Neutrophil (primary cell): Measurements from ENCODE around the gene PPP1R27.

Source experiments
- H3K27ac ChIP-seq: fragments of 200-600 bp; sonication (generic); 2 replicates; pipeline ENCODE4 v1.5.1; 2016; ENCODE audit warnings: mild to moderate bottlenecking, moderate library complexity
- H3K27me3 ChIP-seq: fragments of 200-600 bp; sonication (generic); 2 replicates; pipeline ENCODE4 v1.6.0; 2016; ENCODE audit warnings: mild to moderate bottlenecking
- H3K36me3 ChIP-seq: fragments of 200-600 bp; sonication (generic); 2 replicates; pipeline ENCODE4 v1.5.1; 2017
- H3K4me1 ChIP-seq, 2 experiments: fragments of 200-600 bp in 1 of 2; sonication (generic) in 1 of 2; 1 replicate in 1 of 2; 2 replicates in 1 of 2; pipeline versions ENCODE4 v1.5.1 to v1.6.1; 2013 to 2016; ENCODE audit warnings: low read depth in 1 of 2, low read length in 1 of 2, mild to moderate bottlenecking in 1 of 2, moderate library complexity in 1 of 2; ENCODE audit not compliant: control insufficient read depth in 1 of 2, insufficient read depth in 1 of 2
- H3K4me3 ChIP-seq, 2 experiments: fragments of 200-600 bp in 1 of 2; sonication (generic) in 1 of 2; 1 replicate in 1 of 2; 2 replicates in 1 of 2; pipeline ENCODE4 v1.5.1; 2013 to 2016; ENCODE audit warnings: low read depth in 1 of 2, low read length in 1 of 2, mild to moderate bottlenecking in 1 of 2, moderate library complexity in 1 of 2
- H3K9me3 ChIP-seq: fragments of 200-600 bp; sonication (generic); 2 replicates; pipeline ENCODE4 v1.5.1; 2016
- CTCF ChIP-seq: fragments of 200-600 bp; sonication (generic); IDR thresholded peaks from 2 replicates; pipeline ENCODE4 v1.5.1; 2016; ENCODE audit warnings: antibody characterized with exemption

Gene PPP1R27

GRCh38 chr17:81868674-81869220, 33.9 kb upstream of the PPP1R27 start:
- no peaks in the 10 kb centered on the region for H3K9me3 ChIP-seq
- no peak for TF ChIP-seq CTCF
- no peaks in the 10 kb centered on the region for H3K27me3 ChIP-seq
- peaks cover 34% of the 10 kb centered on the region for H3K36me3 ChIP-seq
- H3K4me3 ChIP-seq: no peak overlapping the region
- peak overlapping the region; percentile 96 for H3K27ac ChIP-seq
- H3K4me1 ChIP-seq: peaks cover 42 to 63% of the 10 kb centered on the region in 2 experiments

- TF ChIP-seq CTCF: no peak
- peaks cover 34% of the 10 kb centered on the region for H3K36me3 ChIP-seq
- H3K9me3 ChIP-seq: no peaks in the 10 kb centered on the region
- peaks cover 48 to 70% of the 10 kb centered on the region in 2 experiments for H3K4me1 ChIP-seq
- H3K4me3 ChIP-seq: no peak overlapping the region
- H3K27ac ChIP-seq: peak overlapping the region; percentile 96
- no peaks in the 10 kb centered on the region for H3K27me3 ChIP-seq
Observed at GRCh38 chr17:81867991-81868673, 33.3 kb upstream of the PPP1R27 start.

GRCh38 chr17:81867170-81867990, 32.5 kb upstream of the PPP1R27 start:
- H3K4me1 ChIP-seq: peaks cover 55 to 77% of the 10 kb centered on the region in 2 experiments
- peak overlapping the region; percentile 96 for H3K27ac ChIP-seq
- no peaks in the 10 kb centered on the region for H3K27me3 ChIP-seq
- H3K9me3 ChIP-seq: no peaks in the 10 kb centered on the region
- H3K36me3 ChIP-seq: peaks cover 34% of the 10 kb centered on the region
- no peak for TF ChIP-seq CTCF
- H3K4me3 ChIP-seq: no peak overlapping the region

GRCh38 chr17:81866440-81867169, 31.8 kb upstream of the PPP1R27 start:
- Histone ChIP-seq H3K4me3 (no peak overlapping the region), H3K9me3 (no peaks in the 10 kb centered on the region), H3K27me3 (no peaks in the 10 kb centered on the region), H3K36me3 (peaks cover 34% of the 10 kb centered on the region), H3K27ac (peak overlapping the region; percentile 96), H3K4me1 (peaks cover 56 to 78% of the 10 kb centered on the region in 2 experiments)
- no peak for TF ChIP-seq CTCF

- Histone ChIP-seq H3K4me3 (no peak overlapping the region), H3K36me3 (peaks cover 34% of the 10 kb centered on the region), H3K27ac (peak overlapping the region; percentile 96), H3K4me1 (peaks cover 59 to 82% of the 10 kb centered on the region in 2 experiments), H3K9me3 (no peaks in the 10 kb centered on the region), H3K27me3 (no peaks in the 10 kb centered on the region)
- TF ChIP-seq CTCF: no peak
Observed at GRCh38 chr17:81865733-81866439, 31.0 kb upstream of the PPP1R27 start.
